HL-60 (cell line): ENCODE measurements around the gene CCS.

Source experiments
- DNase-seq, 2 experiments: peaks; one replicate each; pipeline ENCODE4 v3.0.0-alpha.2; 2010 to 2020; ENCODE audit warnings: low read depth in 1 of 2, low spot score in 1 of 2
- H3K27ac ChIP-seq: fragments of 250-450 bp; sonication (Bioruptor Pico); replicated peaks from 2 replicates; pipeline ENCODE4 v1.5.1; 2020; ENCODE audit warnings: mild to moderate bottlenecking, moderate library complexity
- H3K27me3 ChIP-seq: fragments of 250-450 bp; sonication (Bioruptor Pico); 2 replicates; pipeline ENCODE4 v1.5.1; 2021; ENCODE audit warnings: mild to moderate bottlenecking, moderate library complexity; ENCODE audit not compliant: insufficient read depth, poor library complexity, severe bottlenecking
- H3K4me3 ChIP-seq: replicated peaks from 2 replicates; pipeline ENCODE4 v1.5.1; 2011; ENCODE audit warnings: mild to moderate bottlenecking, control low read depth, low read length; ENCODE audit not compliant: insufficient read depth
- GABPA ChIP-seq: IDR thresholded peaks from 2 replicates; pipeline ENCODE4 v1.6.1; 2012; ENCODE audit warnings: low read depth
- POLR2AphosphoS5 ChIP-seq: IDR thresholded peaks from 2 replicates; pipeline ENCODE4 v1.6.1; 2012; ENCODE audit warnings: low read depth
- SPI1 ChIP-seq: IDR thresholded peaks from 2 replicates; pipeline ENCODE4 v1.6.1; 2012; ENCODE audit warnings: low read depth, mild to moderate bottlenecking, borderline replicate concordance
- TF ChIP-seq, protein P1 (sequence below): IDR thresholded peaks from 2 replicates; pipeline ENCODE4 v1.6.1; 2012; ENCODE audit warnings: low read depth; ENCODE audit not compliant: insufficient replicate concordance
- TF ChIP-seq, protein P2 (sequence below): IDR thresholded peaks from one replicate; pipeline ENCODE4 v1.5.1; 2011; ENCODE audit warnings: low read length, control low read depth, inconsistent platforms; ENCODE audit not compliant: insufficient read depth

CCS gene

DNA sequence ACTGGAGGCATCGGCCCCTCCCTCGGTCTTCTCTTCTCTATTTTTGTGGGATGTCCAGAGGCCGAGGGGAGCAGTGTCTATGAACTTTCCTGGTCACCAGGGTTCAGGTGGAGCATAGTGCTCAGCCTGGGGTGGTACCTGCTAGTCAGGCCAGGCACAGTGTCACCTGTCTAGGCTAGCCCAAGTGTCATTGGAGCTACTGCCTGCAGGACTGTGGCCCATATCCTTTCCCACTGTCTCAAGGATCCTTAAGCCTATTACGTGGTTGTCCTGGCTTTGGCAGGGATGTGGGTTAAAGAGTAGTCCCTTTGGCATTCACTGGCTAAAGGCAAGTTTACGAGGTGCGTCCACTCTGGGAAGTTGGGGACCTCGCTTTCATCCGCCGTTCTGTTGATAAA lies 32.8 kb downstream of the CCS start:
- TF ChIP-seq, protein P1, sequence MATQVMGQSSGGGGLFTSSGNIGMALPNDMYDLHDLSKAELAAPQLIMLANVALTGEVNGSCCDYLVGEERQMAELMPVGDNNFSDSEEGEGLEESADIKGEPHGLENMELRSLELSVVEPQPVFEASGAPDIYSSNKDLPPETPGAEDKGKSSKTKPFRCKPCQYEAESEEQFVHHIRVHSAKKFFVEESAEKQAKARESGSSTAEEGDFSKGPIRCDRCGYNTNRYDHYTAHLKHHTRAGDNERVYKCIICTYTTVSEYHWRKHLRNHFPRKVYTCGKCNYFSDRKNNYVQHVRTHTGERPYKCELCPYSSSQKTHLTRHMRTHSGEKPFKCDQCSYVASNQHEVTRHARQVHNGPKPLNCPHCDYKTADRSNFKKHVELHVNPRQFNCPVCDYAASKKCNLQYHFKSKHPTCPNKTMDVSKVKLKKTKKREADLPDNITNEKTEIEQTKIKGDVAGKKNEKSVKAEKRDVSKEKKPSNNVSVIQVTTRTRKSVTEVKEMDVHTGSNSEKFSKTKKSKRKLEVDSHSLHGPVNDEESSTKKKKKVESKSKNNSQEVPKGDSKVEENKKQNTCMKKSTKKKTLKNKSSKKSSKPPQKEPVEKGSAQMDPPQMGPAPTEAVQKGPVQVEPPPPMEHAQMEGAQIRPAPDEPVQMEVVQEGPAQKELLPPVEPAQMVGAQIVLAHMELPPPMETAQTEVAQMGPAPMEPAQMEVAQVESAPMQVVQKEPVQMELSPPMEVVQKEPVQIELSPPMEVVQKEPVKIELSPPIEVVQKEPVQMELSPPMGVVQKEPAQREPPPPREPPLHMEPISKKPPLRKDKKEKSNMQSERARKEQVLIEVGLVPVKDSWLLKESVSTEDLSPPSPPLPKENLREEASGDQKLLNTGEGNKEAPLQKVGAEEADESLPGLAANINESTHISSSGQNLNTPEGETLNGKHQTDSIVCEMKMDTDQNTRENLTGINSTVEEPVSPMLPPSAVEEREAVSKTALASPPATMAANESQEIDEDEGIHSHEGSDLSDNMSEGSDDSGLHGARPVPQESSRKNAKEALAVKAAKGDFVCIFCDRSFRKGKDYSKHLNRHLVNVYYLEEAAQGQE = no peak
- no peak for TF ChIP-seq GABPA
- TF ChIP-seq SPI1 = no peak
- TF ChIP-seq, protein P2, sequence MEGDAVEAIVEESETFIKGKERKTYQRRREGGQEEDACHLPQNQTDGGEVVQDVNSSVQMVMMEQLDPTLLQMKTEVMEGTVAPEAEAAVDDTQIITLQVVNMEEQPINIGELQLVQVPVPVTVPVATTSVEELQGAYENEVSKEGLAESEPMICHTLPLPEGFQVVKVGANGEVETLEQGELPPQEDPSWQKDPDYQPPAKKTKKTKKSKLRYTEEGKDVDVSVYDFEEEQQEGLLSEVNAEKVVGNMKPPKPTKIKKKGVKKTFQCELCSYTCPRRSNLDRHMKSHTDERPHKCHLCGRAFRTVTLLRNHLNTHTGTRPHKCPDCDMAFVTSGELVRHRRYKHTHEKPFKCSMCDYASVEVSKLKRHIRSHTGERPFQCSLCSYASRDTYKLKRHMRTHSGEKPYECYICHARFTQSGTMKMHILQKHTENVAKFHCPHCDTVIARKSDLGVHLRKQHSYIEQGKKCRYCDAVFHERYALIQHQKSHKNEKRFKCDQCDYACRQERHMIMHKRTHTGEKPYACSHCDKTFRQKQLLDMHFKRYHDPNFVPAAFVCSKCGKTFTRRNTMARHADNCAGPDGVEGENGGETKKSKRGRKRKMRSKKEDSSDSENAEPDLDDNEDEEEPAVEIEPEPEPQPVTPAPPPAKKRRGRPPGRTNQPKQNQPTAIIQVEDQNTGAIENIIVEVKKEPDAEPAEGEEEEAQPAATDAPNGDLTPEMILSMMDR = no peak
- no peak for TF ChIP-seq POLR2AphosphoS5
- Histone ChIP-seq H3K27me3 (no peaks in the 10 kb centered on the region), H3K4me3 (no peak overlapping the region), H3K27ac (no peak overlapping the region)
- DNase-seq = no peak

DNA sequence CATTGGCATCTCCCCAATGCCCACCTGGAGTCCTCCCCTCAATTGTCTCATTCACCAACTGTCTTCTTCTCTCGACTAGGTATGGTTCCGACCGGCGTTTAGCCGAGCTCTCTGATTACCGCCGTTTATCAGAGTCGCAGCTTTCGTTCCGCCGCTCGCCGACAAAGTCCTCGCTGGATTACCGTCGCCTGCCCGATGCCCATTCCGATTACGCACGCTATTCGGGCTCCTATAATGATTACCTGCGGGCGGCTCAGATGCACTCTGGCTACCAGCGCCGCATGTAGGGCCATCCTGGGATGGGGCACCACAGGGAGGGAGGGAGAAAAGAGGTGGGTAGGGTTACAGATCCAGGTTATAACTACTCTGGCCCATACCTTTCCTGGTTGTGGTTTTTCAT lies 33.4 kb downstream of the CCS start:
- no peak for DNase-seq
- Histone ChIP-seq H3K27ac (no peak overlapping the region), H3K4me3 (no peak overlapping the region), H3K27me3 (no peaks in the 10 kb centered on the region)
- TF ChIP-seq GABPA (no peak), POLR2AphosphoS5 (no peak), SPI1 (no peak)
- TF ChIP-seq, protein P1 = no peak

DNA sequence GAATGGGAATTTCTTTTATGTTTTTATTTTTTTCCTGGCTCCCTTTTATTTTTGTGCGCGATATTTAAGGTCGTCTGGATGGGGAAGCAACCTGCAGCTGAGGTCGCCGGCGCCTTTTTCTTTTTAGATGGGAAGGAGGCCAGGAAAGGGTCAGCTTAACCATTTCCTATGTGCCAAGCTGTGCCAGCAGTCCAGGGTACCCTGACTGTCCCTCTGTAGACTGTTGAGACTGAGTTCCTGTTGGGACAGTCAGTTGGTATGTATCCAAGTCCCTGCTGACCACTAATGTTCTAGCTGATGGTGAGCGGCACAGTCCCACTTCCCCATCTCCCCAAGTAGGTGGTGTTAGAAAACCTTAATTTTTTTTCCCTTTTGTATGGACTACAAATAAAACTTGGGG lies 33.9 kb downstream of the CCS start:
- H3K4me3 ChIP-seq = no peak overlapping the region
- no peak for DNase-seq
- H3K27ac ChIP-seq = no peak overlapping the region
- H3K27me3 ChIP-seq = no peaks in the 10 kb centered on the region
- TF ChIP-seq, protein P1 = no peak
- no peak for TF ChIP-seq POLR2AphosphoS5
- no peak for TF ChIP-seq GABPA
- no peak for TF ChIP-seq SPI1
- TF ChIP-seq, protein P2 = no peak

DNA sequence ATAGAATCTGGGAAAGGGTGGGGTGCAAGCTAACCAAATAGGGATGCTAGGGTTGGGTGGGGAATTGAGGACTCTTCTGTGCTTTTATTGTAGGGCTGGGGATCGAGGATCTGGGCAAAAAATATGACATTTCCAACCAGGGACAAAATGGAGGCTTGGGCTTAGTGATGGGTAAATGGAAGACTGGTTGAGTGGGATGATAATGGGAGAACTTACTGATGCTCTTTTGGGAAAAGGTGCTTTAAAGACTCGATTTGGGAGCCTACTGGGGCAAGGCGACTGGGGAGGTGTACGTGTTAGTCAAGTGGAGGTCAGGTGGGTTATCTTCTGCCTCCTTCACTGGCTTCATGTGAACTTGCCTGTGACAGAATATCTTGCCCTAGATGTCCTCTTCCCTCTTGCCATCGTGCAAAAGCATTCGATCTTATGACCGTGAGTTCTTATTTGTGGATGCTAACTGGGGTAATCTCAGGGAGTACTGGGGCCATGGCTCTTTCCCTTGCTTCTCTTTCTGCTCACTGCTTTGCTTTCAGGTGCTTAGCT lies 35.1 kb downstream of the CCS start:
- H3K27ac ChIP-seq = no peak overlapping the region
- TF ChIP-seq, protein P2 = no peak
- TF ChIP-seq GABPA (no peak), SPI1 (no peak), POLR2AphosphoS5 (no peak)
- TF ChIP-seq, protein P1 = no peak
- H3K27me3 ChIP-seq = no peaks in the 10 kb centered on the region
- no peak for DNase-seq
- no peak overlapping the region for H3K4me3 ChIP-seq
